NCI-H2107 treated with DMSO at 0.1 percent for 48 hours (cell line): ENCODE data around the gene SSR2.

Source experiments
- DNase-seq: peaks from one replicate; lab custom pipeline; 2025; ENCODE audit not compliant: unreplicated experiment; lab: John Stamatoyannopoulos, UW

The SSR2 gene

GRCh38 chr1:155974208-155975115 is 46.3 kb downstream of the SSR2 start:
- DNase-seq: peak; percentile 57

- no peak for DNase-seq
These were observed 47.0 kb downstream of the SSR2 start for GRCh38 chr1:155973723-155974122.

- DNase-seq: no peak
These were observed 48.6 kb downstream of the SSR2 start for GRCh38 chr1:155971910-155972809.

- DNase-seq: no peak
These were observed 50.1 kb downstream of the SSR2 start for GRCh38 chr1:155970531-155971167.

- no peak for DNase-seq
These were observed 51.4 kb downstream of the SSR2 start for GRCh38 chr1:155969377-155969791.

- peak; percentile 19 for DNase-seq
These were observed 52.1 kb downstream of the SSR2 start for GRCh38 chr1:155968670-155969069.

GRCh38 chr1:155968051-155968400 is 52.7 kb downstream of the SSR2 start:
- no peak for DNase-seq

- DNase-seq: no peak
These were observed 53.3 kb downstream of the SSR2 start for GRCh38 chr1:155967341-155968050.

GRCh38 chr1:155966750-155967149 is 54.0 kb downstream of the SSR2 start:
- DNase-seq: no peak

GRCh38 chr1:155966135-155966534 is 54.6 kb downstream of the SSR2 start:
- no peak for DNase-seq

- DNase-seq: no peak
These were observed 56.6 kb downstream of the SSR2 start for GRCh38 chr1:155964193-155964592.

GRCh38 chr1:155962599-155963211 is 58.0 kb downstream of the SSR2 start:
- DNase-seq: no peak

GRCh38 chr1:155961937-155962336 is 58.8 kb downstream of the SSR2 start:
- no peak for DNase-seq

- no peak for DNase-seq
These were observed 60.5 kb downstream of the SSR2 start for GRCh38 chr1:155960081-155960745.
